RCC 7860 (cell line): Measurements from ENCODE around the gene SDR42E2.
"Not testable (repeated sequence)": the region's sequence is repeated elsewhere in the genome, so short reads cannot be mapped to it uniquely, and the experiment has no call there.

ENCODE experiments used
- DNase-seq: peaks from one replicate; pipeline ENCODE4 v3.0.0-alpha.2; 2015; ENCODE audit warnings: low spot score
- FAIRE-seq: peaks from 2 replicates; lab custom pipeline; 2012; peaks lifted over from hg19 to GRCh38; lab: Jason Lieb, UNC

Gene SDR42E2

GRCh38 chr16:22190776-22191531, 28.6 kb downstream of the SDR42E2 start:
- FAIRE-seq = peak; percentile 85
- DNase-seq = peak; percentile 98

- DNase-seq = no peak
- FAIRE-seq = no peak
Measured at GRCh38 chr16:22191532-22192260, 29.4 kb downstream of the SDR42E2 start.

GRCh38 chr16:22192261-22193062, 30.2 kb downstream of the SDR42E2 start:
- DNase-seq (peak; percentile 70), FAIRE-seq (peak; percentile 55)

GRCh38 chr16:22193063-22193411, 30.7 kb downstream of the SDR42E2 start:
- FAIRE-seq (no peak), DNase-seq (no peak)

- FAIRE-seq = no peak
- no peak for DNase-seq
Measured at GRCh38 chr16:22194707-22195444, 32.6 kb downstream of the SDR42E2 start.

GRCh38 chr16:22195445-22195694, 33.1 kb downstream of the SDR42E2 start:
- DNase-seq (no peak), FAIRE-seq (no peak)

GRCh38 chr16:22195695-22196558, 33.6 kb downstream of the SDR42E2 start:
- DNase-seq (peak; percentile 85), FAIRE-seq (no peak)

GRCh38 chr16:22196559-22197168, 34.4 kb downstream of the SDR42E2 start:
- not testable (repeated sequence) for DNase-seq, FAIRE-seq

GRCh38 chr16:22198547-22199293, 36.4 kb downstream of the SDR42E2 start:
- peak; percentile 28 for DNase-seq
- no peak for FAIRE-seq

- no peak for FAIRE-seq
- DNase-seq = no peak
Measured at GRCh38 chr16:22202261-22202637, 39.9 kb downstream of the SDR42E2 start.

GRCh38 chr16:22203091-22203490, 40.8 kb downstream of the SDR42E2 start:
- FAIRE-seq (no peak), DNase-seq (no peak)

GRCh38 chr16:22204091-22204655, 41.9 kb downstream of the SDR42E2 start:
- FAIRE-seq = no peak
- no peak for DNase-seq

GRCh38 chr16:22205577-22206012, 43.3 kb downstream of the SDR42E2 start:
- no peak for DNase-seq
- no peak for FAIRE-seq

- DNase-seq (peak; percentile 96), FAIRE-seq (peak; percentile 44)
Measured at GRCh38 chr16:22206013-22206841, 43.9 kb downstream of the SDR42E2 start, which contains the start of gene EEF2K. EEF2K (plus strand) TSS chr16:22206278; CDS start chr16:22225730, 19,452 bp downstream.

GRCh38 chr16:22206842-22207714, 44.8 kb downstream of the SDR42E2 start:
- DNase-seq (peak; percentile 35), FAIRE-seq (no peak)

- FAIRE-seq (no peak), DNase-seq (no peak)
Measured at GRCh38 chr16:22207715-22208360, 45.5 kb downstream of the SDR42E2 start.
